HG03469 (cell line): ENCODE data around the gene ACOT8.
A peak's percentile ranks its signal among the peaks of the same experiment; 100 is the strongest.
"Not testable (repeated sequence)": the region's sequence is repeated elsewhere in the genome, so short reads cannot be mapped to it uniquely, and the experiment has no call there.

Experiments
- ATAC-seq: cut with Tn5 transposase; IDR thresholded peaks from one replicate; pipeline ENCODE4 v1.9.1; 2021; ENCODE audit warnings: mild to moderate bottlenecking, moderate library complexity, moderate number of reproducible peaks; ENCODE audit not compliant: unreplicated experiment

Gene ACOT8

GRCh38 chr20:45888681-45889080 lies 31.5 kb upstream of the ACOT8 start:
- no peak for ATAC-seq

DNA sequence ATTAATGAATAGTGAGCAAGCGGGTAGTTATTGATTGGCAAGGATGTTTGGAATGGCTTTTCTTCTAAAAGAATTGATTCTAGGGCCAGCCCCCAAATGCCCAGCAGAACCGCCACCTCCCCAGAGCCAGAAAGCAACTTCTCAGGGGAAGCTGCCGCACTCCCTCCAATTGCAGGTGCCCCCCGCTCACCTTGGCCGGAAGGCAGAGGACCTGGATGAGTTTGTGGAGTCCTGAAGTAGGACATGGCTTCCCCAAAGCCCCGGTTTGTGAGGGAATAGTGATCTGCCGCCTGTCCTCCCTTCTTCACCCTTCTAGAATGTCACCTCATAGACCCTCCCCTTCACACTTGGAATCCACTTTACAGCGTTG lies 30.1 kb upstream of the ACOT8 start, which contains the start of gene SPATA25:
TSS of gene SPATA25 (minus strand) at position 277 of the 370 bp plus-strand sequence. CDS start at position 245, 32 bp downstream.
- ATAC-seq = no peak

DNA sequence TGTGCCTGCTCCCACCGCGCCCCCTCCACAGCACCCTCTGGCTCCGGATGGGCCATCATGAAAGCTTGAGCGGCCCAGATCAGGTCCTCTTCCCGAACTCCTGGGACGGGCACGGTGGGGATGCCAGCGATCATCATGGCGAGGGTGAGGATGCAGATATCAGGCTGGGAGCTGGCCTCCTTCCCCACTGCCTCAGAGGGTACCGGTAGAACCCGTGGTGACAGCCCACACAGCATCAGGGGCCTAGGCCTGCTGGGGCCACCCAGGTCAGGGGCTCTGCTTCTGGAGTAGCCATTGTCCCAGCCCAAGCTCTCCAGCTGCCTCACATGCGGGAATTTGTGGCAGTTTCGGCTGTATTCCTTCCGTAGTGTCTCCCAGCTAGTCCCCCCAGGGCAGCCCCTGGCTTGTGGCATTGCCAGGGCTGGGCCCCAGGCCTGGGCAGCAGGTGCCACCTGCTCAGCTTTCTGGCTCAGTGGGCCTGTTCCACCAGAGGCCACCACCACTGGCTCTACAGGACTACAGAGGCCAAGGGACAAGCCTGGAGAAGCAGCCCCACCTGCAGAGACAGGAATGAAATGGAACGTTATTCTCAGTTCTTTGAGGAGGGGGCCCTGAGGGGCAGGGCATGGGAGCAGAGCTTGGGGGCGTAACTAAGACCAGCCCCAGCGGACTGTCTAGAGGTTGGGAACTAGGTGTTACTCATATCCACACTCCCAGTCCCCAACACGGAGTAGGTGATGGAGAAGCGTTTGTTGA lies 29.6 kb upstream of the ACOT8 start:
- ATAC-seq = no peak

DNA sequence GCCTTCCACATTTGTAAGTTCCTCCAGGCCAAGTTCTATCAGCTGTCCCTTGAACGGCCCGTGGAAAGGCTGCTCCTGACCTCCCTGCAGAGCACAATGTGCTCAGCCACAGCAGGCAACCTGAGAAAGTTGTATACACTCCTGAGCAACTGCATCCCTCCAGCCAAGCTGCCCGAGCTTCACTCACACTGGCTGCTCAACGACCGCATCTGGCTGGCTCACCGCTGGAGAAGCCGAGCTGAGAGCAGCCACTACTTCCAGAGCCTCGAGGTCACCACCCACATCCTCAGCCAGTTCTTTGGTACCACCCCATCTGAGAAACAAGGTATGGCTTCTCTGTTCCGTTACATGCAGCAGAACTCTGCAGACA lies 25.9 kb upstream of the ACOT8 start:
- ATAC-seq = no peak

DNA sequence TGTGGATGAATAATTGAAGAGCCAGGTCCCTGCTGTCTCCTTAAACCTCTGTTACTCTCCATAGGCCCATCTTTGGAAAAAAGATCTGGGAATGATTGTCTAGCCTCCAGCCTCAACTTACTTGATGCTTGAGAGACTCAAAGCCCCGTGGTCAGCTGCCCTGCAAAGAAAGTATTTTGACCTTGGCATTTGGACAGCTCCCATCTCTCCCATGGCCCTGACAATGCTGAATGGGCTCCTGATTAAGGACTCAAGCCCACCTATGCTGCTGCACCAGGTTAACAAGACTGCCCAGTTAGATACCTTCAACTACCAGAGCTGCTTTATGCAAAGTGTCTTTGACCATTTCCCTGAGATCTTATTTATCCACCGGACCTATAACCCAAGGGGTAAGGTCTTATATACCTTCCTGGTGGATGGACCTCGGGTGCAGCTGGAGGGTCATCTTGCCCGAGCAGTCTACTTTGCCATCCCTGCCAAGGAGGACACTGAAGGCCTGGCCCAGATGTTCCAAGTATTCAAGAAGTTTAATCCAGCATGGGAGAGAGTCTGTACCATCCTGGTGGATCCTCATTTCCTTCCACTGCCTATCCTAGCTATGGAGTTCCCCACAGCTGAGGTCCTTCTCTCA lies 25.4 kb upstream of the ACOT8 start:
- ATAC-seq = no peak

DNA sequence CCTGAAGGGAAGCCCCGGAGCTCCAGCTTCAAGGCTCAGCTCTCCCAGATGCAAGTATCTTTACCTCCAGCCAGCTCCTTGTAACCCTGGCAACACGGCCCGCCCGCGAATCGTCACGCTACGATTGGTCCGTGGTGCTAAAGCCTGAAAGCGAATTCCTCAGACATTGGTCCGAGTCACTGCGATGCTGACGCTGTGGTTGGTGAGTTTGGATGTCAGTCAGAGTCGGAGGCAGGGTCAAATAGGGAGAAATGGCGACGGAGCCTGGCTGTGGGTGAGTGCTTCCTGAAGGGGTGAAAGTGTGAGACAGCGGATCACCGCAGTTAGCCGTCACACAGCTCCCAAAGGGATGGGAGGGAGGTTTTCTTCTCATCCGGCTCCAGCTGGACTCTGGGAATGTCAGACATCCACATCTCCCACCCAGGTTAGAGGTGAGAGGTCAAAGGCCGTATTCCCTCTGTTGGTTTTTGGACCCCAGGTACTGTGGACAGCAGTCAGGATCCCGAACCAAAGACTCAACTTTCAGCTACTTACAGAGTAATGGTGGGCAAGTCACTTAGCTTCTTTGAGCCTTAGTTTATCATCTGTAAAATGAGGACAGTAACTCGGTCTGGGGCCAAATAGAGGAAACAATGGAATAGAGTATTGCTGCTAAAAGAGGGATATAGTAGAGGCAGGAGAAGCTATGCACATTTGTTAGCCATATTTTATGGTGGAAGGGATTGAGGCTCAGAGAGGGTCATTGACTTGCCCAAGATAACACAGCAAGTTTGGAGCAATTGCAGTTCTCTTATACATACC lies 24.0 kb upstream of the ACOT8 start, which contains the start of gene ZSWIM1:
TSS of gene ZSWIM1 (plus strand) at position 240 of the 801 bp plus-strand sequence. CDS start 1,366 bp downstream, outside the sequence.
- ATAC-seq = peak; percentile 90

- ATAC-seq = no peak
Measured at GRCh38 chr20:45878076-45878761, 21.0 kb upstream of the ACOT8 start.

- no peak for ATAC-seq
Measured at GRCh38 chr20:45874576-45874975, 17.4 kb upstream of the ACOT8 start.

- ATAC-seq = not testable (repeated sequence)
Measured at GRCh38 chr20:45874104-45874481, 16.9 kb upstream of the ACOT8 start.

GRCh38 chr20:45873409-45874103 lies 16.4 kb upstream of the ACOT8 start:
- no peak for ATAC-seq

GRCh38 chr20:45872626-45873025 lies 15.4 kb upstream of the ACOT8 start:
- ATAC-seq = no peak

- ATAC-seq = no peak
Measured at GRCh38 chr20:45867819-45868176, 10.6 kb upstream of the ACOT8 start.

DNA sequence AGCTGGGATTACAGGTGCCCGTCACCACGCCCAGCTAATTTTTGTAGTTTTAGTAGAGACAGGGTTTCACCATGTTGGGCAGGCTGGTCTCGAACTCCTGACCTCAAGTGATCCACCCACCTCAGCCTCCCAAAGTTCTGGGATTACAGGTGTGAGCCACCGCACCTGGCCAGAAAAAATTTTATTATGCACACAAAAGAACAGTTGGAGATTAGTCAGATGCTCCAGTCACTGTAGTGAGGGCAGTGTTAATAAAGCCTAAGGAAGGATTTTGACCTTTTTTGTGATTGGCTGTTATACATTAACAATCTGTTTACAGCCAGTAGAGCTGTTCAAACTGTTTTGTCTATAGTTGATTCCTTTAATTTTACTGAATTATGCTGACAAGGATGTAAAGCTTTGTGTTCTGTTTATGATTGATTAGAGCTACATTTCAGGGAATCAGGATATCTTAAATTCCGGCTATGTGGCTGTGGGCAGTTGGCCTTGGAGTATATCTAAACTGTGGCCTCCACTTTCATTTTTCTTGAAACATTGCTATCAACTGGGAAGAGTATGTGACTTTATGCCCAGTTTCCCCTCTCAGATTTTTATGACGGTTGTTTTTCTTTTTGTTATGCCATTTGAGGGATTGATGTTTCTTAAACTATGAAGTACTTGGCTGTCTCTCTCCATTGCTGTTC lies 10.1 kb upstream of the ACOT8 start:
- ATAC-seq = no peak

DNA sequence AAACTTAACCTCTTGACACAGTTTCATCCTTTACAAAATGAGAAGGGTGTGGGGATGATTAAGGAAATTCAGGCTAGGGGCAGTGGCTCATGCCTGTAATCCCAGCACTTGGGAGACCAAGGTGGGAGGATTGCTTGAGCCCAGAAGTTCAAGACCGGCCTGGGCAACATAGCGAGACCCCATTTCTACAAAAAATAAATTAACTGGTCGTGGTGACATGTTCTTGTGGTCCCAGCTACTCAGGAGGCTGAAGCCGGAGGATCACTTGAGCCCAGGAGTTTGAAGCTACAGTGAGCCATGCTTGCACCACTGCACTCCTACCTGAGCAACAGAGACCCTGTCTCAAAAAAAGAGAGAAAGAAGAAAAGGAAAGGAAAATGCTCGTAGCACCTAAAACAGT lies 9.3 kb upstream of the ACOT8 start:
- ATAC-seq = no peak

DNA sequence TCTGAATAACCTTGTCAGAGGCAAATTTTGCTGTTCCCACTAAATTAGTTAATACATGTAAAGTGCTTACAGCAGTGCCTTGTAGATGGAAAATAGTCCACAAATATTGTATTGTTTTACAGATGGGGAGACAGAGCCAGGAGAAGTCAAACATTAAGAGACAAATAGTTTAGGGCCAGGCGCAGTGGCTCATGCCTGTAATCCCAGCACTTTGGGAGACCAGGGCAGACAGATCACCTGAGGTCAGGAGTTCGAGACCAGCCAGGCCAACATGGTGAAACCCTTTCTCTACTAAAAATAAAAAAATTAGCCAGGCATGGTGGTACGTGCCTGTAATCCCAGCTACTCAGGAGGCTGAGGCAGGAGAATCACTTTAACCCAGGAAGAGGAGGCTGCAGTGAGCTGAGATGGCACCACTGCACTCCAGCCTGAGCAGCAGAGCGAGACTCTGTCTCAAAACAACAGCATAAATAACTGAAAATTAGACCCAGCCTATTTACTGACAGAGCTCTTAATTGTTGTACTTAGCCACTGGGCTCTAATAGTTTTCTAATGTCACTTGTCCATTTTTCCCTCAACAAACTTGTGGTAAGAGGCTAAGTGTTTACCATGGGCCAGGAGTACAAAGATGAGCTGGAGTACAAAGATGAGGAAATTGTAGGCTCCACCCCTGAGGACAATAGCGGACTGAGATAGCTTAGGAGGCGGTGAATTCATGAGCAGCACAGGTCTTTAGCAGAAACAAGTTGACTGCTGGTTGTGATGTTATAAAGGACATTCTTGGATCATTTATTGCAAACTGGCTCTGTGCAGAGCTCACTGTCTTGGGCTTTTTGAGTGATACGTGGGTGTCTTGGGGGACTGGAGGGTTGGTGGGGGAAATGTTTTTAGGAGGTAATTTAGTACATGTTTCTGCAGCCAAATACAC lies 6.6 kb upstream of the ACOT8 start:
- no peak for ATAC-seq

GRCh38 chr20:45861221-45862075 lies 4.3 kb upstream of the ACOT8 start:
- no peak for ATAC-seq

GRCh38 chr20:45860560-45861220 lies 3.5 kb upstream of the ACOT8 start:
- no peak for ATAC-seq
